Measurements from ENCODE around the gene CARD11.
"Not testable (repeated sequence)": the region's sequence is repeated elsewhere in the genome, so short reads cannot be mapped to it uniquely, and the experiment has no call there.

CARD11 gene

GRCh38 chr7:2926120-2926895 lies 117.4 kb downstream of the CARD11 start:
- H3K9ac ChIP-seq (ENCODE audit: low read depth, low read length), result no peak overlapping the region
- H3K27me3 ChIP-seq (ENCODE audit: control insufficient read depth, insufficient read depth, low read length), result no peaks in the 10 kb centered on the region
- H3K4me3 ChIP-seq (ENCODE audit: low read depth, low read length), result no peak overlapping the region
- peaks cover 14% of the 10 kb centered on the region for H3K36me3 ChIP-seq (ENCODE audit: control insufficient read depth, insufficient read depth, low read length)
- no peaks in the 10 kb centered on the region for H3K9me3 ChIP-seq (ENCODE audit: control insufficient read depth, insufficient read depth, low read length)
- no peaks in the 10 kb centered on the region for H3K4me1 ChIP-seq (ENCODE audit: control insufficient read depth, insufficient read depth, low read length)

GRCh38 chr7:2924866-2925840 lies 118.5 kb downstream of the CARD11 start:
- H3K27me3 ChIP-seq (ENCODE audit: control insufficient read depth, insufficient read depth, low read length), result no peaks in the 10 kb centered on the region
- peaks cover 14% of the 10 kb centered on the region for H3K36me3 ChIP-seq (ENCODE audit: control insufficient read depth, insufficient read depth, low read length)
- H3K4me3 ChIP-seq (ENCODE audit: low read depth, low read length), result no peak overlapping the region
- H3K9me3 ChIP-seq (ENCODE audit: control insufficient read depth, insufficient read depth, low read length), result no peaks in the 10 kb centered on the region
- H3K9ac ChIP-seq (ENCODE audit: low read depth, low read length), result no peak overlapping the region
- H3K4me1 ChIP-seq (ENCODE audit: control insufficient read depth, insufficient read depth, low read length), result no peaks in the 10 kb centered on the region

GRCh38 chr7:2923886-2924574 lies 119.6 kb downstream of the CARD11 start:
- Histone ChIP-seq H3K27me3 (ENCODE audit: control insufficient read depth, insufficient read depth, low read length) (no peaks in the 10 kb centered on the region), H3K4me1 (ENCODE audit: control insufficient read depth, insufficient read depth, low read length) (no peaks in the 10 kb centered on the region), H3K4me3 (ENCODE audit: low read depth, low read length) (no peak overlapping the region), H3K9ac (ENCODE audit: low read depth, low read length) (no peak overlapping the region), H3K36me3 (ENCODE audit: control insufficient read depth, insufficient read depth, low read length) (peaks cover 14% of the 10 kb centered on the region), H3K9me3 (ENCODE audit: control insufficient read depth, insufficient read depth, low read length) (no peaks in the 10 kb centered on the region)

- no peaks in the 10 kb centered on the region for H3K27me3 ChIP-seq (ENCODE audit: control insufficient read depth, insufficient read depth, low read length)
- peaks cover 17% of the 10 kb centered on the region for H3K36me3 ChIP-seq (ENCODE audit: control insufficient read depth, insufficient read depth, low read length)
- no peak overlapping the region for H3K4me3 ChIP-seq (ENCODE audit: low read depth, low read length)
- H3K9ac ChIP-seq (ENCODE audit: low read depth, low read length), result no peak overlapping the region
- no peaks in the 10 kb centered on the region for H3K9me3 ChIP-seq (ENCODE audit: control insufficient read depth, insufficient read depth, low read length)
- H3K4me1 ChIP-seq (ENCODE audit: control insufficient read depth, insufficient read depth, low read length), result no peaks in the 10 kb centered on the region
Observed at GRCh38 chr7:2923291-2923781, 120.3 kb downstream of the CARD11 start.

- H3K4me3 ChIP-seq (ENCODE audit: low read depth, low read length), result no peak overlapping the region
- H3K9ac ChIP-seq (ENCODE audit: low read depth, low read length), result no peak overlapping the region
- H3K9me3 ChIP-seq (ENCODE audit: control insufficient read depth, insufficient read depth, low read length), result no peaks in the 10 kb centered on the region
- peaks cover 18% of the 10 kb centered on the region for H3K36me3 ChIP-seq (ENCODE audit: control insufficient read depth, insufficient read depth, low read length)
- no peaks in the 10 kb centered on the region for H3K27me3 ChIP-seq (ENCODE audit: control insufficient read depth, insufficient read depth, low read length)
- no peaks in the 10 kb centered on the region for H3K4me1 ChIP-seq (ENCODE audit: control insufficient read depth, insufficient read depth, low read length)
Observed at GRCh38 chr7:2922866-2923265, 120.8 kb downstream of the CARD11 start.

- no peaks in the 10 kb centered on the region for H3K9me3 ChIP-seq (ENCODE audit: control insufficient read depth, insufficient read depth, low read length)
- H3K4me3 ChIP-seq (ENCODE audit: low read depth, low read length), result no peak overlapping the region
- peaks cover 18% of the 10 kb centered on the region for H3K36me3 ChIP-seq (ENCODE audit: control insufficient read depth, insufficient read depth, low read length)
- H3K9ac ChIP-seq (ENCODE audit: low read depth, low read length), result no peak overlapping the region
- H3K4me1 ChIP-seq (ENCODE audit: control insufficient read depth, insufficient read depth, low read length), result no peaks in the 10 kb centered on the region
- H3K27me3 ChIP-seq (ENCODE audit: control insufficient read depth, insufficient read depth, low read length), result no peaks in the 10 kb centered on the region
Observed at GRCh38 chr7:2922348-2922691, 121.3 kb downstream of the CARD11 start.

GRCh38 chr7:2921653-2922347 lies 121.9 kb downstream of the CARD11 start:
- no peak overlapping the region for H3K4me3 ChIP-seq (ENCODE audit: low read depth, low read length)
- peaks cover 17% of the 10 kb centered on the region for H3K36me3 ChIP-seq (ENCODE audit: control insufficient read depth, insufficient read depth, low read length)
- no peak overlapping the region for H3K9ac ChIP-seq (ENCODE audit: low read depth, low read length)
- no peaks in the 10 kb centered on the region for H3K9me3 ChIP-seq (ENCODE audit: control insufficient read depth, insufficient read depth, low read length)
- H3K4me1 ChIP-seq (ENCODE audit: control insufficient read depth, insufficient read depth, low read length), result no peaks in the 10 kb centered on the region
- no peaks in the 10 kb centered on the region for H3K27me3 ChIP-seq (ENCODE audit: control insufficient read depth, insufficient read depth, low read length)

GRCh38 chr7:2920956-2921652 lies 122.6 kb downstream of the CARD11 start:
- H3K4me1 ChIP-seq (ENCODE audit: control insufficient read depth, insufficient read depth, low read length), result no peaks in the 10 kb centered on the region
- no peaks in the 10 kb centered on the region for H3K27me3 ChIP-seq (ENCODE audit: control insufficient read depth, insufficient read depth, low read length)
- peaks cover 14% of the 10 kb centered on the region for H3K36me3 ChIP-seq (ENCODE audit: control insufficient read depth, insufficient read depth, low read length)
- no peak overlapping the region for H3K9ac ChIP-seq (ENCODE audit: low read depth, low read length)
- H3K9me3 ChIP-seq (ENCODE audit: control insufficient read depth, insufficient read depth, low read length), result no peaks in the 10 kb centered on the region
- H3K4me3 ChIP-seq (ENCODE audit: low read depth, low read length), result no peak overlapping the region

- H3K9ac ChIP-seq (ENCODE audit: low read depth, low read length); H3K27me3 ChIP-seq (ENCODE audit: control insufficient read depth, insufficient read depth, low read length); H3K4me3 ChIP-seq (ENCODE audit: low read depth, low read length); H3K9me3 ChIP-seq (ENCODE audit: control insufficient read depth, insufficient read depth, low read length); H3K4me1 ChIP-seq (ENCODE audit: control insufficient read depth, insufficient read depth, low read length): not testable (repeated sequence)
- peaks cover 14% of the 10 kb centered on the region for H3K36me3 ChIP-seq (ENCODE audit: control insufficient read depth, insufficient read depth, low read length)
Observed at GRCh38 chr7:2920480-2920879, 123.2 kb downstream of the CARD11 start.

- Histone ChIP-seq H3K9me3 (ENCODE audit: control insufficient read depth, insufficient read depth, low read length) (no peaks in the 10 kb centered on the region), H3K27me3 (ENCODE audit: control insufficient read depth, insufficient read depth, low read length) (no peaks in the 10 kb centered on the region), H3K4me3 (ENCODE audit: low read depth, low read length) (no peak overlapping the region), H3K9ac (ENCODE audit: low read depth, low read length) (no peak overlapping the region), H3K36me3 (ENCODE audit: control insufficient read depth, insufficient read depth, low read length) (peaks cover 14% of the 10 kb centered on the region), H3K4me1 (ENCODE audit: control insufficient read depth, insufficient read depth, low read length) (no peaks in the 10 kb centered on the region)
Observed at GRCh38 chr7:2920041-2920440, 123.6 kb downstream of the CARD11 start.
